IPS-11a (cell line): ENCODE measurements around the gene ITIH6.
"Not testable (repeated sequence)": the region's sequence is repeated elsewhere in the genome, so short reads cannot be mapped to it uniquely, and the experiment has no call there.

Experiments
- H3K4me3 ChIP-seq: one replicate; pipeline ENCODE4 v1.5.1; 2013; ENCODE audit warnings: low read depth, low read length, control low read depth

ITIH6 gene, protein sequence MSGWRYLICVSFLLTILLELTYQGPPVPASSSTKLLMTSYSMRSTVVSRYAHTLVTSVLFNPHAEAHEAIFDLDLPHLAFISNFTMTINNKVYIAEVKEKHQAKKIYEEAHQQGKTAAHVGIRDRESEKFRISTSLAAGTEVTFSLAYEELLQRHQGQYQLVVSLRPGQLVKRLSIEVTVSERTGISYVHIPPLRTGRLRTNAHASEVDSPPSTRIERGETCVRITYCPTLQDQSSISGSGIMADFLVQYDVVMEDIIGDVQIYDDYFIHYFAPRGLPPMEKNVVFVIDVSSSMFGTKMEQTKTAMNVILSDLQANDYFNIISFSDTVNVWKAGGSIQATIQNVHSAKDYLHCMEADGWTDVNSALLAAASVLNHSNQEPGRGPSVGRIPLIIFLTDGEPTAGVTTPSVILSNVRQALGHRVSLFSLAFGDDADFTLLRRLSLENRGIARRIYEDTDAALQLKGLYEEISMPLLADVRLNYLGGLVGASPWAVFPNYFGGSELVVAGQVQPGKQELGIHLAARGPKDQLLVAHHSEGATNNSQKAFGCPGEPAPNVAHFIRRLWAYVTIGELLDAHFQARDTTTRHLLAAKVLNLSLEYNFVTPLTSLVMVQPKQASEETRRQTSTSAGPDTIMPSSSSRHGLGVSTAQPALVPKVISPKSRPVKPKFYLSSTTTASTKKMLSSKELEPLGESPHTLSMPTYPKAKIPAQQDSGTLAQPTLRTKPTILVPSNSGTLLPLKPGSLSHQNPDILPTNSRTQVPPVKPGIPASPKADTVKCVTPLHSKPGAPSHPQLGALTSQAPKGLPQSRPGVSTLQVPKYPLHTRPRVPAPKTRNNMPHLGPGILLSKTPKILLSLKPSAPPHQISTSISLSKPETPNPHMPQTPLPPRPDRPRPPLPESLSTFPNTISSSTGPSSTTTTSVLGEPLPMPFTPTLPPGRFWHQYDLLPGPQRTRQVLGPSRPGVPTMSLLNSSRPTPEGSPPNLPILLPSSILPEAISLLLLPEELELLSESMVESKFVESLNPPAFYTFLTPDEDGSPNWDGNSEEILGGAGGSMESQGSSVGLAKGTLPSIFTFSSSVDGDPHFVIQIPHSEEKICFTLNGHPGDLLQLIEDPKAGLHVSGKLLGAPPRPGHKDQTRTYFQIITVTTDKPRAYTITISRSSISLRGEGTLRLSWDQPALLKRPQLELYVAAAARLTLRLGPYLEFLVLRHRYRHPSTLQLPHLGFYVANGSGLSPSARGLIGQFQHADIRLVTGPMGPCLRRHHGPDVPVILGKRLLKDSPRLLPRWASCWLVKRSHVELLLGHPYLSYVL

DNA sequence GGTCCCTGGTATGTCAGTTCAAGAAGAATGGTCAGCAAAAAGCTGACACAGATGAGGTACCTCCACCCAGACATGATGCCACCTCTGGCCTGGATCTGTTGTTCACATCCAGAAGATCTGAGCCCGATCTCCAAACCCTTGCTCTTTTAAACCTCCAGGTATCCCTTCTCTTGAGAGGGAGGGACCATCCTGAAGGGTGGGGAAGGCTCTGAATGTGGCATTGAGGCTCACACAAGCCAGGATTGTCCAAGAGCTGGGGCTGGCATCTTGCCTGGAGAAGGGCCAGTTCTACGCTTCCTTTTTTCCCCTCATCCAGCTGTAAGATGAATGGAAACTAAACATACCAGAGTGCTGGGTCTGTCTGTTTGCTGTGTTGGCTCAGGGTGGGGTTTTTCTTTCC, at the start of gene ITIH6:
Gene ITIH6 (minus strand): TSS at position 119 of the 400 bp plus-strand sequence. CDS start 45 bp downstream, at position 74.
- H3K4me3 ChIP-seq: no peak within 1 kb of the TSS

DNA sequence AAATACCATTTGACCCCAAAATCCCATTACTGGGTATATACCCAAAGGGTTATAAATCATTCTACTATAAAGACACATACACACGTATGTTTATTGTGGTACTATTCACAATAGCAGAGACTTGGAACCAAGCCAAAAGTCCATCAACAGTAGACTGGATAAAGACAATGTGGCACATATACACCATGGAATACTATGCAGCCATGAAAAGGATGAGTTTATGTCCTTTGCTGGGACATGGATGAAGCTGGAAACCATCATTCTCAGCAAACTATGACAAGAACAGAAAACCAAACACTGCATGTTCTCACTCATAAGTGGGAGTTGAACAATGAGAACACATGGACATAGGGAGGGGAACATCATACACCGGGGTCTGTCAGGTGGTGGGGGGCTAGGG, 49.6 kb upstream of the ITIH6 start:
- H3K4me3 ChIP-seq: not testable (repeated sequence)

DNA sequence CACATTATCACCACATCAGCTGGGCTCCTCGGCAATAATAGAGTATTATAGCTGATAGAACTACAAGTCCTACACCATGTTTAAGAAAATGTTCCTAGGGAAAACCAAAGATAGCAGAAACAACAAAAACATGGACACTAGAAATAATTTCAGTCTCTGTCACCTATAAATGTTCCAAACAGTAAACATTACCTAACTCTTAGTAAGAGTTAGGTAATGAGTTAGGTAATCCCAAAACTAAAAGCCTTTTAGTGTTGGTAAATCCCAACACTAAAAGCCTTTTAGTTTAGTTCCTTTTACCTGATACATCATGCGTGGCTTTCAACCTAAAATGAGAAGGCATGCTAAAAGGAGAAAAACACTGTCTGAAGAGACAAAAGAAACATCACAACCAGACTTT, 45.0 kb upstream of the ITIH6 start:
- H3K4me3 ChIP-seq: no peak overlapping the region

DNA sequence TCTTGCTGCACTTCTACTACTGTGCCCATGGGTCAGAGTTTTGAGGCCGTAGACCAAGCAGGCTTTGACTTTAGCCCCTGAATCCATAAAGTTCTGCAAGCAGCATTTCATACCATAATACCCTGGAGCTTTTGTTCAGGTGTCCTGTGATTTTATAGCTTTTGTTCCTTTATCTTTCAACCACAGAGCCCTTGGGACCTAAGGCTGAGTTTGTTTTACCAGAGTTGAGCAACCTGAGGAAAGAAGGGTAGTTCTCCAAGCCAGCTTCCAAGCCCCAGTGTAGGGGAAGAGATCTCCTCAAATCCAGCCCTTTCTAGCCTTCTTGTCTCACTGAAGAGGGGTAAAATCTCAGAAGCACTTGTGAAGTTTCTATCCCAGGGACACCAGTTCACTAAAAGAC, 44.6 kb upstream of the ITIH6 start:
- H3K4me3 ChIP-seq: no peak overlapping the region

DNA sequence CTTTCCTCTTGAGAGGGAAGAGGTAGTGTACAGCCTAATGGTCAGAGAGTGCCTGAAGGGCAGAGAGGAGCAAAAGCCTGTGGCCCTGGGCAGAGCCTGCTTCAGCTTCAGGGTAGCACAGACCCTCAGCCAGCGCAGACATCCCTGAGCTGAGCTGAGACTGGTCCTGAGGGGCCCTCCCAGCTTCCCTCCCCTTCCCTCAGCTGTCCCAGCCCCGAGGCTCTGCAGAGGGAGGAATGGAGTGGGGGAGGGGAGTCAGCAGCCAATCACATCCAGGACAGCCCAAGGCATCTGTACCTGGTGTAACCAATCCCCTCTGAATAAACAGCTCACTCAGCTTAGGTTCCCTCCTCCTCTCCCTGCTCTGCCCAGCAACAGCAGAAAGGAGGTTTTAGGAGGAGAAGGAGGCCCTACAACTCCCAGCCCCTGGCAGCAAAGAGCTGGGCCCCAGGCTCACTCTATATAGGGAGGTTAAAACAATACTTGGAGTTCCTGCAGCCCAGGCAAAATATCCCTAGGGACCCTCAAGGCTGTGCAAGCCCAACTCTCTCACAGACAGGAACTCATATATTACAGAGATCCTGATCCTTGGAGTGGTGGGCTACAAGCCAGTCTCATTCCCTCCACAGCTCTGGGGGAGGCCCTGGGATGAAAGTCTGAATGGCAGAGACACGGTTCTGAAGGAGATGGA, 43.3 kb upstream of the ITIH6 start:
- not testable (repeated sequence) for H3K4me3 ChIP-seq

DNA sequence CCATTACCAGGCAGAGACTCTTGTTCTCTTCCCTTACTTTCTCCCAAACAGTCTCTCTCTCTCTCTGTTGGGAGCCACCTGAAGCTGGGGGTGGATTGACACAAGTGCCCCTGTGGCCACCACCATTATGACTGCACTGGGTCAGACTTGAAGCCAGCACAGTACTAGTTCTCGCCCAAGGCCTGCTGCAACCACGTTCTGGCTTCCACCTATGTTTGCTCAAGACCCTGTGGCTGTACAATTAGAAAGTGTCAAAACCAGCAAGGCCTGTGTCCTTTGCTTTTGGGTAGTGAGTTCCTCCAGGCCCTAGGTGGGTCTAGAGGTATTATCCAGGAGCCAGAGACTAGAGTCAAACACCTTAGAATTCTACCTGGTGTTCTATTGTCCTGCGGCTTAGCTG, 40.5 kb upstream of the ITIH6 start:
- H3K4me3 ChIP-seq: no peak overlapping the region

DNA sequence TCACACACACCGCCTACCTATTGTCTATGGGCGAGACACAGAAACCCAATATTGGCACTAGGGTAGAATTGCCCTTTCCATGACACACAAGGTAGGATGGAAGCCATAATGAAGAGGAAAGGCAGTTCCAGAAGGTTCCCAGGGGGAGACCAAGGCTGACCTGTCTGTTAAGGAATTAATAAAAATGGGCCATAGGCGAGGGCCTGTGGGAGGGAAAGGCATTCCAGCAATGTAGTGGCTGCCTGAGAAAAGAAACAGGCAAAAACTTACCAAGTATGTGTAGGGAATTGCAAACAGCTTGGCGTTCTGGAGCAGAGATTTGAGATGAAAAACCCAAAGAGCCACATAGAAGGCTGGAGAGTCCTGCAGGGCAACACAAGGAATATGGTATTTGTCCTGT, 28.5 kb upstream of the ITIH6 start:
- no peak overlapping the region for H3K4me3 ChIP-seq

DNA sequence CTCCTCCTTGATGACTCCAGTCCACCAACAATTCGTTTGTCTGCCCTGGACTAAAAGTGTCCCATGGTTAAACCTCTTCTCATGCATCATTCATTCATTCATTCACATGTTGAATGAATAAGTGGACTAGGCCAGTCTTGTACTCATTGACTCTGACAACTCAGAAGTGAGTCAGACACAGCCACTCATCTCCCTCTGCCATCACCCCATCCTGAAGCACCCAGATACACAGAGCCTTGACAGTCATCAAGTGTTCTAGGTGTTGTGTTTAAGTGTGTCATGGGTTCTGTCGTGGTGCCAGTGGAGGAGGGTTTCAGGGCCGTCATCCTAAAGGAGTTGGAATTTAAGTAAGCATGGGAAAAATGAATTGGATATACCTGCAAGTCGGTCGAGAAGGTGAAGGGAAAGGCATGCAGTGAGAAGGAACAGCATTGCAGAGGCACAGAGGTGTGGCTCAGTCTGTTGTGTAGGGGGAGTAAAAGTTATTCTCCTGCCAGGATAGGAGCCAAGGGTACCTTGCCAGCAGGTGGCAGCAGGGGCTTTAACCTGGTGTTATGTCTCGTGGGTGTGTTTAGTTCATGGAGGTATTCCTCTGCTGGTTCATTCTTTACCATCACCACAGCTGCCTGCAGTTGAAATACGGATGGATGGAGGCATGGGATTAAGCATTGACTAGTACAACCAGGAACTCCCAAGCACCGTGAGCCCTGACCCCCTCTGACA, 27.8 kb upstream of the ITIH6 start:
- no peak overlapping the region for H3K4me3 ChIP-seq

DNA sequence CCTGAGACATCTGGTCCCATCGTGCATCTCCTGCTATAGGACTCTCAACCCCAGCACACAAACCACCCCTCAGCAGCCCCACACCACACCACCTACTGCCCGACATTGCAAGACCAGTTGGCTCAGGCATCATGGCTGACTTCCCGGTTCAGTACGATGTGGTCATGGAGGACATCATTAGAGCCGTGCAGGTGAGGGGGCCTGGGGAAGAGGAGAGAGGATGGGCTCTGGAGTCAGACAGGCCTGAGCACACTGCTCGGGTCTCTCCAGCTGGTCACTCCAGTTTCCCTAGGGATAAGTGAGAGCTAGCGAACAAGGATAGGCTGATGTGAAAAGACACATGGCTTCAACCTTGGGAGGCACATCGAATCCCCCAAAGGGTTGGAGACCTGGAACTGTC, 26.7 kb upstream of the ITIH6 start:
- no peak overlapping the region for H3K4me3 ChIP-seq

DNA sequence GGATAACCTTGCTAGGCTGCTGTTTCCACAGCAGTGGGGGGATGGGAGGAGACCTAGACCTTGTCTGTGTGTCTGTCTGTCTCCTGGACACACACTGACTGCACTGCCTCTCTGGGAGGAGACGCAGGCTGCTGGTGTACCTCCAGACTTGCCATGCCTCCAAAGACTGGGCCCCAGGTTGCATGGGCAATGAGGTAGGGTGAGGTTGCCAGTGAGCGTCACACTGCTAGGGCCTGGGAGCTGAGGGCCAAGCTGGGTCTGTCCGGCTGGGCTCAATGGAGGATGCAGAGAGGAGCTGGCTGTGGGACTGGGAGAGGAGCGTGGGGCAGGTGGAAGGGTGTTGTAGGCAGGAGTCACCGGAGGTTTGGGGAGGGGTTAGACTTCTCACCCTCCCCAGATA, 26.1 kb upstream of the ITIH6 start:
- H3K4me3 ChIP-seq: no peak overlapping the region

DNA sequence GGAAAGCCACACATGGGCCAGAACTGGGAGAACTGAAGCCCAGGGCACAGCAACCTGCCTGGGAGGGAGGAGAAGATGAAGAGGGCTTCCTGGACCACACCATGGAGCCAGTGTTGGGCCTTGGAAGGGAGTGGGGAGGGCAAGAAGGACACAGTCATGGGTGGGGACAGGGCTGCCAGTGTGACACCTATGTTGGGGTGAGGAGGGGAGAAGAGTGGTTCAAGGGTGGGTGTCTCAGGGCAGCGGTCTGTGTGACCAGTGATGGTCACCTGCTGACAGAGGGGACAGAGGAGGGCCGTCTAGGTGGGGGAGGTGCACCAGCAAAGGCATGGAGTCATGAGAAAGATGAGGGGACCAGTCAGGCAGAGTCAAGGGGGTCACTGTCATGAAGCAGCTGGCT, 23.3 kb upstream of the ITIH6 start:
- H3K4me3 ChIP-seq: no peak overlapping the region

DNA sequence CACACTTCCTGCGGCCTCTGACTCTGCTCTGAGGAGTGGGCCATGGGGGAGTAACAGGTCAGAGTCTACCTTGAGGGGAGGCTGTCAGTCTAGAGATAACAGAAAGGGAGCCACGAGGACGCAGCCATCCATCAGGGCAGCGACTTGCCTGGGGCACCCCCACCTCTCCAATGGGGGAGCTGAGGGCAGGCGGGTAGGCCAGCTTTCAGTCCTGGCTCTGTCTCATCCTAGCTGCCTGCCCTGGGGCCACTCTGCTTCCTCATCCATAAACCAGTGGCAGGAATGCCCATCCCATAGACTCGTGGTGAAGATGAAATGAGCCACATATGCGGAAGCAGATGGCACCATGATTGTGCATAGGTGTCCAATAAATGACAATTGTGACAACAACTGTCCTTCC, 22.7 kb upstream of the ITIH6 start:
- no peak overlapping the region for H3K4me3 ChIP-seq

DNA sequence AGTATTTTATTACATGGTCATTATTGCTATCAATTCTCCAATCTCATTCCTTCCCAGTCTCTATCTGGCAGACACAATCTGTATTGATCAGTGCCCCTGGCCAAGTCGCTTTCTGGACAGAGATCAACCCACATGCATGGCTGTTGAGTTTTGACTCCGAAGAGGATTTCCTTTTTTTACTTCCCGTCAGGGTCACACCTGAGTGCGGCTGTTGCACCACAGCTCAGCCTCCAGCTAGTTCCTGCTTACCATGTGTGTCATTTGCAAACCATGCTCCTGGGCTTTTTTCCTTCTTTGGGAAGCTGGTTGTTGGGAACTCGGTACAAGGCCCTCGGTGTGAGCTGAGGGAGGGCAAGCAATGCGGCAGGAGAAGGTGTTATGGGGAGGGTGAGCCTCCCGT, 21.1 kb upstream of the ITIH6 start:
- no peak overlapping the region for H3K4me3 ChIP-seq

DNA sequence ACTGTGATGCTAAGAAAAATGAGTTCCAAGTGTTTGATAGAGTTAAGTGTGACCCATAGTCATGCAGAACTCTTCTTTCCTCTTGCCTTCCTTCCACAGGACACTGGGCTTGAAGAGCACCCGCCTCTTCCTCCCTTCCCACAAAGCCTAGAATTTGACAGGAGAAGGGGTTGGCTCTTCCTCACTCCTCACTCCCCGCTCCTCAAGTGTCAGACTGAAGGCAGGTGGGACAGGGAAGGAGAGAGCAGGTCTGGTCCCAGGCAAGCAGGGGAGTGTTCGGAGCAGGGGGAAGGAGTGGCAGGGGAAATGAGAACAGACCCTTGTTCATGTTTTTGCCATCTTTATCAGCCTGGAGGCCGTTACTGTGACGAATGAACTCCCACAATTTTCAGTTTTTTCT, 20.2 kb upstream of the ITIH6 start:
- H3K4me3 ChIP-seq: no peak overlapping the region

DNA sequence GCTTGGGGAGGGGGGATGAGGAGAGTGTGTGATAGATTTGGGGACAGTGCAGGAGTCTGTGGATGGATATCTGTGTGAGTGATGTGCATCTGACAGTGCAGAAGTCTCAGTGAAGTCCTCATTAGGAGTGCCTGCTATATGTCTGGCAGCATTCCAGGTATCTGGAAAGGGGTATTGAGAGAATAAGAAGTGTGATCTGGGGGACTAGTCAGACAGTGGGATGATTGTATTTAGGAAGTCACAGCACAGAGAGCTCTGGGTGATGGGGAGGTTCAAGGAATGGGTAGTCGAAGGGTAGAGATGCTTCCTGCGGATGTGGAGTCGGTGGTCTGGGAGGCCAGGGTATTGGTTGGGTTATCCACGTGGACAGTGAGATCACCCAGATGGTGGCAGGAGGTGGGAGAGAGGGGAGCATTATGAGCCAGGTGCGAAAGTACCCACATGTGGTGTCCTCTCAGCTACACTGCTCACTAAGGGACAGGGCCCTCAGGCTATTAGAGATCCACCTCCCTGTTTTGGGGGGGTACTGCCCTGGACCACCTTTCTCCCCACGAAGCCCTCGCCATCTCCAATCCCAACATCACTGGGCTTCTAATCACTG, 19.3 kb upstream of the ITIH6 start:
- H3K4me3 ChIP-seq: no peak overlapping the region

DNA sequence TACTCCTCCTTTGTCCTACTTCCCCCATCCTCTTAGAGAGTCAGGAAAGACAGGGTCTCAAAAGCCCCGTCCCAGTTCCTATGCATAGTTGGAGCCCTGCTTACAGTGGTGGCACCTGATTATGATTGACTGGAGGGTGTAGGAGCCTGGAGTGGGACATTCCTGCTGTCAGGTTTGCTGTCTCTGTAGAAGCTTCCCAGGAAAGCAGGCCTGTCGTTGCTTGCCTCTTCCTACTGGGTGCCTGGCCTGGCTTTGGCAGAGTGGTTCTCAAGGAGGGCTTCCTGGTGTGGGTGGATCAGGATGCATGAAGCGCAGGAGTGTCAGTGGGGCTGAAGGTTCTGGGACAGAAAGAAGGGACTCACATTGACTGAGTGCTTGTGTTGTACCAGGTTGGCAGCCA, 14.3 kb upstream of the ITIH6 start:
- no peak overlapping the region for H3K4me3 ChIP-seq

DNA sequence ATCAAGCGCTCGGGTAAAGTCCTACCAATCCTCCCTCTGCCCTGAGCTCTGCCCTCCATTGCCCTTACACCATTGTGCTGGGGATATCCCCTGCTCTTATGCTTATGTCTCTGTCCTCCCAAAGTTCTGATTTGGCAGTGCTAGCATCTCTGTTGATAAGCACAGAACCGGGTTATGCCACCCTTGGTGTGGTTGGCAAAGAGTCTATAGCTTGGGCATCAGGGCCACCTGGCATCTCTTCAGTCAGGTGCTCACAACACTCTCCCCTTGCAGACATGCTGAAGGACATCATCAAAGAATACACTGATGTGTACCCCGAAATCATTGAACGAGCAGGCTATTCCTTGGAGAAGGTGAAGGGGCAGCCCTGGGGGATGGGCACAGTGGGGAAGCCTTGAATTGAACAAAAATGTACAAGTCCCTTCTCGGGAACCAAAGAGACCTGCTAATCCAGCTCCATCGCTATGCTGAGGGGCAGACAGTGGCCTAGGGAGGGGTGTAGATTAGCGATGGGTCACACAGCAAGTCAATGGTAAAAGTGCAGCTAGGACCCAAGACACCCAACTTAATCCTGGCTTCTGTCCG, 13.3 kb upstream of the ITIH6 start:
- H3K4me3 ChIP-seq: no peak overlapping the region

DNA sequence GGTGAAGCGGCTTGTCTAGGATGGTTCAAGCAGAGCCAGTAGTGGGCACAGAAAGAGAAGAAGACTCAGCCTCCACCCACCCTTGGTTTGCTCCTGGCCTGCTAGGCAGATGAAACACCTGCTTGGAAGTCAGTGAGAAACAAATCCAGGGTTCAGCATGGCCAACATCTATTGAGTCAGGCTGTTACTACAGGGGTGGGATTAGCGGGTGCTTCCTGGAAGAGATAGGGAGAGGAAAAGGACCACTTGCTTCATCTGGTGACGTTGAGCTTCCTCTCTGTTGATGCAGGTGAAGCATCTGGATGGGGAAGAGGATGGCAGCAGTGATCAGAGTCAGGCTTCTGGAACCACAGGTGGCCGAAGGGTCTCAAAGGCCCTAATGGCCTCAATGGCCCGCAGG, 12.5 kb upstream of the ITIH6 start:
- H3K4me3 ChIP-seq: no peak overlapping the region
